ENCODE results near the gene RTL10. TPM values are rescaled to one million over a fixed set of nuclear protein-coding genes. Genes with fewer than 3 reads are reported as not detected.

Gene RTL10
- total and polyA plus RNA-seq, 2 of the 13 experiments (the other 11 are each of a cell fraction or from before 2014, with no cell fraction given) = 14.1 to 15.8 TPM

DNA sequence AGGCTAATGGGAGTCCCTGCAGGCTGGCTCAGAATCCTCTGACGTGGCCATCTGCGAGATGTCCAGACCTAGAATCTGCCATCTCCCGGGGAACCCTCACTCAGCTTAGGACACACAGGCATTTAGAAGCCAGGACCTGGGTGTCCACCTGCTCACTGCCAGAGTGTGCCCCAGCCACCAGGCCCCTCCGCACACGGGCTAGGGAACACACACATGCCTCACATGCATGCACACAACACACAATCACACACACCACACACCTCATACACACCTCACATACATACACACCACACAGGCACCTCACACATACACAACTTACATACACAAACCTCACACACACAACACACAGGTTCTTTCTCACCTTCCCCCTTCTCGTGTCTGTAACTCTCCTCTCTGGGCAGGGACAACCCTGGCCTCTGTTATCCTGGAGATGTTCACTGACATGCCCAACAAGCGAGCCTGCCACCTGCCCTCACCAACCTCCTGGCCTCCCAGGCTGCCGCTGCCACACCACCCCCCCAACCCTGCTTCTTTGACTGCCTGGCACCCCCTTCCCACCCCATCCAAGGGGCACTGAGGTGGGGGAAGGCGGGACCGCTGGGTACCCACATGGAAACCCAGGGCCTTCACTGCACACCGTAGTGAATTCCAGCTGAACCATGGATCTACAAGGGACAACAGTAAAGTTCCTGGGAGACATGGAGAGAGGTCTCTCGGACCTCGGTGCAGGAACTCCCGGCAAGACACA is 38.1 kb downstream of the RTL10 start:
- Histone ChIP-seq H2AFZ (ENCODE audit: low read length) (no peak overlapping the region), H3K4me2 (ENCODE audit: low read depth, low read length) (no peak overlapping the region), H3K9me3 (ENCODE audit: low read length) (no peaks in the 10 kb centered on the region), H4K20me1 (ENCODE audit: insufficient read depth, low read length) (no peaks in the 10 kb centered on the region), H3K4me3 (replicated peaks in 1 of 3; ENCODE audit: insufficient read depth in 1 of 3, low read depth in 2 of 3, low read length in 3 of 3) (no peak overlapping the region), H3K27ac (ENCODE audit: extremely low read length, insufficient read depth, low read length) (no peak overlapping the region), H3K36me3 (replicated peaks in 1 of 2; ENCODE audit: control insufficient read depth in 1 of 2, insufficient read depth in 2 of 2, low read length in 2 of 2) (no peaks in the 10 kb centered on the region), H3K9ac (ENCODE audit: insufficient read depth, low read depth, low read length) (no peak overlapping the region), H3K27me3 (ENCODE audit: control insufficient read depth in 1 of 2, insufficient read depth in 2 of 2, low read length in 2 of 2) (no peaks in the 10 kb centered on the region), H3K4me1 (ENCODE audit: insufficient read depth, low read length) (no peaks in the 10 kb centered on the region), H3K79me2 (ENCODE audit: insufficient read depth, low read length) (no peaks in the 10 kb centered on the region)
- no peak for ATAC-seq
- intact Hi-C loops (cut with micrococcal nuclease; ENCODE audit: unreplicated experiment) = no loop called here
- ChIA-PET POLR2A (no interaction called here), CTCF (ENCODE audit: low intra/inter-chr PET ratio, low total read pairs) (no interaction called here)
- no TSS peak for BruUV-seq (replicated peaks)
- WGBS (ENCODE audit: low lambda C conversion rate) = 94% methylated on average over 11 of the region's 14 CpGs
- in situ Hi-C loops (cut with HindIII; ENCODE audit: extremely low pct_ligation_motif_present, low pct_unique_long_range_greater_than_20kb) = no loop called here
- TF ChIP-seq MIXL1 (CRISPR knock-in tag; IDR thresholded peaks at IDR 0.05) = no peak
- no peak for TF ChIP-seq WIZ (CRISPR knock-in tag; IDR thresholded peaks at IDR 0.05)
- TF ChIP-seq ZFP82 (CRISPR knock-in tag; IDR thresholded peaks at IDR 0.05; ENCODE audit: borderline replicate concordance) = no peak
- no peak for TF ChIP-seq TBX3 (IDR thresholded peaks at IDR 0.05; ENCODE audit: borderline replicate concordance)
- TF ChIP-seq ZSCAN9 (CRISPR knock-in tag; IDR thresholded peaks at IDR 0.05; ENCODE audit: borderline replicate concordance) = no peak
- TF ChIP-seq MXD3 (CRISPR knock-in tag; IDR thresholded peaks at IDR 0.05) = no peak
- FAIRE-seq = no peak
- DNase-seq (ENCODE audit: low spot score) = no peak

GRCh38 chr22:19815823-19816290 is 38.8 kb downstream of the RTL10 start:
- 86% methylated on average over 16 of the region's 16 CpGs for WGBS (ENCODE audit: low lambda C conversion rate)
- no peaks in the 10 kb centered on the region for H3K79me2 ChIP-seq (ENCODE audit: insufficient read depth, low read length)
- ChIA-PET POLR2A (no interaction called here), CTCF (ENCODE audit: low intra/inter-chr PET ratio, low total read pairs) (no interaction called here)
- H3K4me1 ChIP-seq (ENCODE audit: insufficient read depth, low read length) = no peaks in the 10 kb centered on the region
- no peak for FAIRE-seq
- H3K9ac ChIP-seq (ENCODE audit: insufficient read depth, low read depth, low read length) = no peak overlapping the region
- in situ Hi-C loops (cut with HindIII; ENCODE audit: extremely low pct_ligation_motif_present, low pct_unique_long_range_greater_than_20kb) = no loop called here
- no peak for DNase-seq (ENCODE audit: low spot score)
- H3K27me3 ChIP-seq (ENCODE audit: control insufficient read depth in 1 of 2, insufficient read depth in 2 of 2, low read length in 2 of 2) = no peaks in the 10 kb centered on the region
- ATAC-seq = no peak
- no peak overlapping the region for H2AFZ ChIP-seq (ENCODE audit: low read length)
- H3K9me3 ChIP-seq (ENCODE audit: low read length) = no peaks in the 10 kb centered on the region
- H3K27ac ChIP-seq (ENCODE audit: extremely low read length, insufficient read depth, low read length) = no peak overlapping the region
- intact Hi-C loops (cut with micrococcal nuclease; ENCODE audit: unreplicated experiment) = no loop called here
- H3K4me3 ChIP-seq (replicated peaks in 1 of 3; ENCODE audit: insufficient read depth in 1 of 3, low read depth in 2 of 3, low read length in 3 of 3) = no peak overlapping the region
- no peaks in the 10 kb centered on the region for H4K20me1 ChIP-seq (ENCODE audit: insufficient read depth, low read length)
- BruUV-seq (replicated peaks) = no TSS peak
- H3K4me2 ChIP-seq (ENCODE audit: low read depth, low read length) = no peak overlapping the region
- no peaks in the 10 kb centered on the region for H3K36me3 ChIP-seq (replicated peaks in 1 of 2; ENCODE audit: control insufficient read depth in 1 of 2, insufficient read depth in 2 of 2, low read length in 2 of 2)
- no peak for TF ChIP-seq SRF (IDR thresholded peaks at IDR 0.05; ENCODE audit: low read depth, low read length)
- TF ChIP-seq NCOR1 (IDR thresholded peaks at IDR 0.05; ENCODE audit: borderline replicate concordance, low read length) = no peak
- no peak for TF ChIP-seq ZBTB20 (CRISPR knock-in tag; IDR thresholded peaks at IDR 0.05; ENCODE audit: borderline replicate concordance, low read depth)
- no peak for TF ChIP-seq SMARCC2 (IDR thresholded peaks at IDR 0.05)
- no peak for TF ChIP-seq GTF3A (CRISPR knock-in tag; conservative IDR thresholded peaks at IDR 0.05)
- no peak for TF ChIP-seq LCORL (IDR thresholded peaks at IDR 0.05)
- no peak for TF ChIP-seq LCORL (CRISPR knock-in tag; IDR thresholded peaks at IDR 0.05)
- no peak for TF ChIP-seq ADNP (CRISPR knock-in tag; IDR thresholded peaks at IDR 0.05)
- TF ChIP-seq KAT7 (CRISPR knock-in tag; IDR thresholded peaks at IDR 0.05; ENCODE audit: borderline replicate concordance) = no peak
- no peak for TF ChIP-seq ZKSCAN1 (IDR thresholded peaks at IDR 0.05; ENCODE audit: low read length)
- no peak for TF ChIP-seq MLLT10 (CRISPR knock-in tag; IDR thresholded peaks at IDR 0.05)
- TF ChIP-seq KLF11 (CRISPR knock-in tag; IDR thresholded peaks at IDR 0.05) = no peak
- no peak for TF ChIP-seq HHEX (CRISPR knock-in tag; IDR thresholded peaks at IDR 0.05)
- TF ChIP-seq ZNF775 (CRISPR knock-in tag; IDR thresholded peaks at IDR 0.05; ENCODE audit: borderline replicate concordance) = no peak
- TF ChIP-seq, protein P1, sequence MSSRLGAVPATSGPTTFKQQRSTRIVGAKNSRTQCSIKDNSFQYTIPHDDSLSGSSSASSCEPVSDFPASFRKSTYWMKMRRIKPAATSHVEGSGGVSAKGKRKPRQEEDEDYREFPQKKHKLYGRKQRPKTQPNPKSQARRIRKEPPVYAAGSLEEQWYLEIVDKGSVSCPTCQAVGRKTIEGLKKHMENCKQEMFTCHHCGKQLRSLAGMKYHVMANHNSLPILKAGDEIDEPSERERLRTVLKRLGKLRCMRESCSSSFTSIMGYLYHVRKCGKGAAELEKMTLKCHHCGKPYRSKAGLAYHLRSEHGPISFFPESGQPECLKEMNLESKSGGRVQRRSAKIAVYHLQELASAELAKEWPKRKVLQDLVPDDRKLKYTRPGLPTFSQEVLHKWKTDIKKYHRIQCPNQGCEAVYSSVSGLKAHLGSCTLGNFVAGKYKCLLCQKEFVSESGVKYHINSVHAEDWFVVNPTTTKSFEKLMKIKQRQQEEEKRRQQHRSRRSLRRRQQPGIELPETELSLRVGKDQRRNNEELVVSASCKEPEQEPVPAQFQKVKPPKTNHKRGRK (CRISPR knock-in tag; IDR thresholded peaks at IDR 0.05) = no peak

All from HepG2 (cell line).